Ectodermal cell (in vitro differentiated cells): ENCODE results near the gene IQSEC1.

Source experiments
- H3K27ac ChIP-seq: 2 replicates; pipeline ENCODE4 v1.7.0; 2013; ENCODE audit warnings: mild to moderate bottlenecking, low read depth, low read length; ENCODE audit not compliant: insufficient read depth, poor library complexity, severe bottlenecking
- H3K27me3 ChIP-seq: 2 replicates; pipeline ENCODE4 v1.7.0; 2013; ENCODE audit warnings: mild to moderate bottlenecking, low read length; ENCODE audit not compliant: insufficient read depth, control insufficient read depth, poor library complexity, severe bottlenecking
- H3K36me3 ChIP-seq: one replicate; pipeline ENCODE4 v1.7.0; 2013; ENCODE audit warnings: low read length; ENCODE audit not compliant: control insufficient read depth, insufficient read depth
- H3K4me1 ChIP-seq: one replicate; pipeline ENCODE4 v1.7.0; 2013; ENCODE audit warnings: low read length; ENCODE audit not compliant: control insufficient read depth, insufficient read depth
- H3K4me3 ChIP-seq: 2 replicates; pipeline ENCODE4 v1.7.0; 2013; ENCODE audit warnings: low read depth, low read length, control low read depth; ENCODE audit not compliant: insufficient read depth
- H3K9me3 ChIP-seq: 2 replicates; pipeline ENCODE4 v1.7.0; 2013; ENCODE audit warnings: mild to moderate bottlenecking, low read length, moderate library complexity; ENCODE audit not compliant: control insufficient read depth
- WGBS, 2 experiments: methylation state at CpG; one replicate each; pipeline ENCODE4 v1.1.7; 2013; ENCODE audit warnings: missing lambda C conversion rate in 2 of 2; 5-methylcytosine and 5-hydroxymethylcytosine counted together

IQSEC1 gene

DNA sequence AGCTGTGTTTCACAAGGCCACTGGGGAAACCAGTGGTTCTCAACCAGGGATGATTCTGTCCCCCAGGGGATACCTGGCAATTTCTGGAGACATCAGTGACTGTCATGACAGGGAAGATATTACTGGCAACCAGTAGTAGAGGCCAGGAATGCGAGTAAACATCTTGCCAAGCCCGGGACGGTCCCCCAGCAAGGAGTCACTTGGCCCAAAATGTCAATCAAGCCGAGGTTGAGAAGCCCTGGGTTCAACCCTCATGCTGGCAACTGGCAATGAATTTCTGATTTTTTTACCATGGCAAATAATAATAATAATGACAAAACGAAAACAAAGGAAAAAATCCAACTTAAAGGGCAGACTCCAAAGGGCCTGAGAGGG, 166.3 kb downstream of the IQSEC1 start:
- Histone ChIP-seq H3K4me3 (no peak overlapping the region), H3K9me3 (no peaks in the 10 kb centered on the region), H3K36me3 (peaks cover 36% of the 10 kb centered on the region), H3K27me3 (no peaks in the 10 kb centered on the region), H3K27ac (no peak overlapping the region), H3K4me1 (no peaks in the 10 kb centered on the region)
- 90 to 95% methylated on average over 5 of the region's 5 CpGs for WGBS, 2 experiments

DNA sequence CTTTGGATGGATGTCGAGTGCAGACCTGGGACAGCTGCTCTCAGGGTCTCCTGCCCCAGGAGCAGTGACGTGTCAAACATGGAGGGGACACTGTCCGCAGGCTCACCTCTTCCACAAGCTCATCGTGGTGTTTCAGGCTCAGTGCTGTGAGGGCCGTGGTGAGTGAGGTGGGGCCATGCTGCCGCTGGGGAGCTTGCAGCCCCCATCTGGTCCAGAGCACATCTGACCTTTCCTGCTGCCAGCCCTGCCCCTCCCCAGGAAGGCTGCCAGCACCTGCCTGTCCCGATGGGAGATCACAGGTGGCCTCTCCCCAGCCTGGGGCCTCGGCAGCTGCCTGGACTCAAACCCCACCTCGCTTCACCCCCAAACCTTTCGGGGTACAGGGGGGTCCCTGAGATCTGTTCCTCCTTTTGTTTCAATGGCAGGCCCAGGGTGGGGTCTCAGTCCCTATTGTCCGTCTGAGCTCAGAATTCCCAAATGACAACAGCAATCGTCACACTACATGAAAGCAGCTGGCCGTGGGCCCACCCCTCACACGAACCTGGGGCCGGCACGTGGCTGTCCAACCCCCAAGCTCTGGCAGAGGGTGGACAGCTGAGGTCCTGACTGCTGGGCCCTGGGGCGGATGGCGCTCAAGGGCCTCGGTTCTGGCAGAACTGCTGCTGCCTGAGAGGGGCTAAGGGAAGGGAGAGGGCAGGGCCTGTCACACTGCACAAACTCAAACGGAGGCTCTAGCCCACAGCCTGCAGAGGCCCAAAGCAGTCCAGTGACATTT, 166.9 kb downstream of the IQSEC1 start:
- Histone ChIP-seq H3K27ac (no peak overlapping the region), H3K36me3 (peaks cover 33% of the 10 kb centered on the region)

DNA sequence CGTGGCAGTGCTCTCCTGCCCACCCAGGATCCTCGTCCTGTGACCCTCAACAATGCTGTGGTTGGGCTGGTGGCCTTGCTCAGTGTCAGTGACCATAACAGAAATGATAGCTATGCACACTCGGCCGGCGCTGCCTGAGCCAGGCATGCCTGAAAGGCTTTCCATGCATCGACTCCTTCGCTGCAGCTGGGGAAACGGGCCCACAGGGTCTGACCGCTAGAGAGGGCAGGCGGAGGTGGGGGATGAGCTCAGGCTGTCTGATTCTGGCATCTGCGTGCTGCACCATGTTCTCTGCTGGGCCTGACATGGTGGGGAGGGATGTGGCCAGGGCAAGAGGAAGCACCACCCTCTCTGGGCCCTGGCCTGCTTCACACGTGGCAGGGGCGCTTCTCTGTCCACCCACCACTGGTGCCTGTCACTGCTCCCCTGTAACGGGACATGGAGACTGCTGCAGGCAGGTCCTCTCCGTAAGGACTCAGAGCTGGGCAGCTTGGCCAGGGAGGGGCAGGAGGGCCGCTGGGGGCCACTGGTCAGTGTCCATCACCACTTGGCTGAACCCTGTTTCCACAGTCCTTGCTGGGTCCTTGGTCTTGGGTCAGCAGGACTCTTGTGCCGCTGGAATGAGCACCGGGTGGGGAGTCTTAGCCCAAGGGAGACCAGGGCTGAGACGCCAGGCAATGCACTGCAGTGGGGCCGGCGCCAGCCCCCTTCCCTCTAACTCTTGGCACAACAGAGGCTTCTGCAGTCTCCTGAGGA, 167.7 kb downstream of the IQSEC1 start:
- H3K36me3 ChIP-seq: peaks cover 27% of the 10 kb centered on the region
- no peaks in the 10 kb centered on the region for H3K4me1 ChIP-seq
- no peak overlapping the region for H3K4me3 ChIP-seq
- WGBS, 2 experiments: 94 to 95% methylated on average over 21 of the region's 21 CpGs
- H3K27ac ChIP-seq: no peak overlapping the region
- H3K27me3 ChIP-seq: no peaks in the 10 kb centered on the region
- H3K9me3 ChIP-seq: no peaks in the 10 kb centered on the region

More for the DNA sequence above, 166.9 kb downstream of the IQSEC1 start:
- Histone ChIP-seq H3K9me3 (no peaks in the 10 kb centered on the region), H3K4me1 (no peaks in the 10 kb centered on the region), H3K4me3 (no peak overlapping the region), H3K27me3 (no peaks in the 10 kb centered on the region)
- WGBS, 2 experiments: 94% methylated on average over 20 of the region's 20 CpGs

DNA sequence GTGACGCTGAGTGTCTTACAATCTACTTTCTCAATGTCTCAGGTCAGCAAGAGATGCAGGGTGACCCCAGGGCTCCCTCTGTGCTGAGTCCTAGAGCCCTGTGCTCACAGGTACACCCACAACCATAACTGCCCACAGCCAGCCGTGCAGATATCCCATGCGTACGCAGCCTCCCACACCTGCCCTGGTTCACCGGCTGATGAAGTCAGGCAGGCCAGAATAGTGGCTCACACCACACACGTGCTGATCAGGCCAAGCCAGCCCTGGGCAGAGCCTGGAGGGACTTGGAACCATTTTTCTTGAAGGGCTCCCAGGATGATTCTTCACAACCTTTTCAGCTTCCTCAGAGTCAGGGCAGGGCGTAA, 168.3 kb downstream of the IQSEC1 start:
- no peaks in the 10 kb centered on the region for H3K9me3 ChIP-seq
- H3K4me1 ChIP-seq: no peaks in the 10 kb centered on the region
- H3K27ac ChIP-seq: no peak overlapping the region
- peaks cover 27% of the 10 kb centered on the region for H3K36me3 ChIP-seq
- no peak overlapping the region for H3K4me3 ChIP-seq
- H3K27me3 ChIP-seq: no peaks in the 10 kb centered on the region
- WGBS, 2 experiments: 96 to 98% methylated on average over 7 of the region's 7 CpGs

DNA sequence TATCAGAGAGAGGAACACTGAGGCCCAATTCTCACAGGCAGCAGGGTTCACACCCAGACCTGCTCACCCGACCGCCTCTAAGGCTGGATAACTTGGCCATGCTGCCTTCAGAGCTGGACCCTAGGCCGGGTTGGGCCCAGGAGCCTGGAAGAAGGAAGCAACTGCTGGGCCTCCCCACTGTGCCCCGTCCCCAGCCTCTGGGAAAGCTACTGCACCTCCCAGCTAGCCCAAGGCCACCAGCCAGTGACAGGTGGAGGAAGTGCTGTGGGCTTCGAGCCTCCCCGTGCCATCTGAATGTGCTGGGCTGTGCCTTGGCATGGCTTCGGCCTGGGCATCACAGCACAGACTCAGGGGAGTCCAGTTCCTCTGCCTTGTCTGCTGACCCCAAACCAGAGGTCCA, 169.3 kb downstream of the IQSEC1 start:
- 93 to 97% methylated on average over 7 of the region's 7 CpGs for WGBS, 2 experiments

DNA sequence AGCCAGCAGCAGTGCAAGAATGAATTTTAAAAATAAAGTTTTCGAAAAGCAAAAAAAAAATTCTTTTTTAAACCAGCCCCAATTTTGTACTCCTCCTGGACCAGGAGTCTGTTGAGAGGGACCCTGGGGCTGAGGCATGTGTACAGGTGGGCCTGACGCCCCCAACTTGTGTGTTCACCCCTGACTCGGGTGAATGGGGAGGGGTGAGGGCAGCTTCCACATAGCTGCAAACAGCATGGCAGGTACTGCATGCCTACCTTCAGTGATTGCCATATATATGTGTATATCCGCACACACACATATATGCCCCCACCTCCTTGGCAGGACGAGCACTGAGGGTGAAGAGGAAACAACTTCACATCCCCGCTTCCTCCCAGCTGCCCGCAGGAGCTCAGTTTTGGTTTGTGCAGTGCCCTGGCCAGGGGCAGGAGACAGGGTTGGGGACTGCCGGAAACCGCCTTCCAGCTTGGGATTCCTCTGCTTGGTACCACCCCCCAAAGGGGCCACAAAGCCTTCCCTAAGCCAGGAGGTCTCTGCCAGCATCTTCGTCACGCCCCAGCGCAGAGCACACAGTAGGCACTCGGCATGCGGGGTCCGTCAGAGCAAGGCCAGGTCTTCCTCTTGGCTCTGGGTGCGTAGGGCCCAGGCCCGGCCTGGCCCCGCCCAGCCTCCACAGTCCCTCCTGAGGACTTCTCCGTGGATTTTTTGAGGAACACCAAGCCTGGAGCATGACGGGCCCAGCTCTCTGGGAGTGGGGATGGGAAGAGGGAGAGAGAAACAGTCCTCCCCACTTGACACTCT, 170.0 kb downstream of the IQSEC1 start:
- 93 to 95% methylated on average over 19 to 20 of the region's 20 CpGs for WGBS, 2 experiments
- H3K36me3 ChIP-seq: peaks cover 13% of the 10 kb centered on the region
- H3K27me3 ChIP-seq: no peaks in the 10 kb centered on the region
- H3K27ac ChIP-seq: no peak overlapping the region
- H3K4me1 ChIP-seq: no peaks in the 10 kb centered on the region
- H3K4me3 ChIP-seq: no peak overlapping the region
- no peaks in the 10 kb centered on the region for H3K9me3 ChIP-seq

More for the DNA sequence above, 169.3 kb downstream of the IQSEC1 start:
- no peak overlapping the region for H3K27ac ChIP-seq
- no peaks in the 10 kb centered on the region for H3K4me1 ChIP-seq
- no peaks in the 10 kb centered on the region for H3K9me3 ChIP-seq
- no peaks in the 10 kb centered on the region for H3K27me3 ChIP-seq
- peaks cover 19% of the 10 kb centered on the region for H3K36me3 ChIP-seq
- no peak overlapping the region for H3K4me3 ChIP-seq

DNA sequence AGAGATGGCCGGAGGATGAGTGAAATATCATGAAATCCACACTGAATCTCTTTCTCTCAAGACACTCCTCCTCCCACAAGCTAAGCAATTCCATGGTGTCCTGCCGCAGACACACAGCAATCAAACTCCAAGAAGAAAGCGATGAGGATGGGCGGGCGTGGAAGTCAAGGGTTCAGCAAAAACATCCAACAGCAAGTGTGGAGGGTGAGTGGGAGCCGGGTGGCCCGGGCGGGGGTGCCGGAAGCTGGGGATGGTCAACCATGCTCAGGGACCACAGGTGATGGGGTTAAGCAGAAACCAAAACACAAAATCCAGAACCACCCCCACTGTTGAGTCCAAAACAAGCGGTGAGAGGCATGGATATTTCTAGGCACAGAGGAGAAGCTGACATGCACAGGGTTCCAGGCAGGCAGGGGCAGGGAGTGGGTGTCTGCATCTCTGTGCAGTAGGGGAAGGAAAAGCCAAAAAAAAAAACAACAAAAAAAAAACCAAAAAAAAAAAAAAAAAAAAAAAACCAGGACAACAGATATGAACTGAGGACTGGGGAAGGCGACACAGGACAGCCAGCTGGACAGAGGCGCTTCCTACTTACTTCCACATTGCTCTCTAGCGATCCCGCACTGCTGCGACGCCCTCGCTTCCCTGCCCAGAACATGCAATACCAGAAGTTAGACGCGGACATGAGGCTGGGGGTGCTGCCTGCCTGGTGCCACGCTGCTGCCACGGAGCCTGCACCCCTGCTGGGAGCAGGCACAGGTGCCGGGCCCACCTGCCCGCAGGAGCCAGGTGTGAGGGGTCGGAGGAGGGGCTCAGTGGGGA, 170.8 kb downstream of the IQSEC1 start:
- no peak overlapping the region for H3K27ac ChIP-seq
- H3K4me3 ChIP-seq: no peak overlapping the region
- no peaks in the 10 kb centered on the region for H3K27me3 ChIP-seq
- H3K36me3 ChIP-seq: peaks cover 12% of the 10 kb centered on the region
- H3K4me1 ChIP-seq: peaks cover 3% of the 10 kb centered on the region
- H3K9me3 ChIP-seq: no peaks in the 10 kb centered on the region
- 94 to 95% methylated on average over 23 to 24 of the region's 24 CpGs for WGBS, 2 experiments

DNA sequence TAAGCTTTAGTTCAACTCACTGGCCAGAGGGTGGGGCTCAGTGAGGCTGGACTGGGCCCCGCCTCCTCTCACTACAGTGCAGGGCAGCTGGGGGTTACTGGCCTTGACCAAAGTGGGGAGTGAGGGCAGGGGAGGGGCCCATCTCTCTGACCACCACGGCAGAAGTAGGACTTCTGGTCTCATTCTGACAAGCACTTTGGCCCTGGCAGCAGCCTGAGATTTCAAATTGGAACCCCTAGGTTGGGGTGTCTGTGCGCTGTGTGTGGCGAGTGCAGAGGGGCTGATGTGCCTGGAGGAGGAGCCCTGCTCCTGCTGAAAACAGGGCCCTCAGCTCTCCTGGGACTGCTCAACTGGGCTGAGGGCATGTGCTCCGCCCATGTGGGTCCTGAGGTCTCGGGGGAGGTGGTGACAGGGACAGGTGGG, 171.6 kb downstream of the IQSEC1 start:
- peaks cover 10% of the 10 kb centered on the region for H3K36me3 ChIP-seq
- WGBS, 2 experiments: 83 to 85% methylated on average over 6 of the region's 6 CpGs
- H3K27ac ChIP-seq: no peak overlapping the region

DNA sequence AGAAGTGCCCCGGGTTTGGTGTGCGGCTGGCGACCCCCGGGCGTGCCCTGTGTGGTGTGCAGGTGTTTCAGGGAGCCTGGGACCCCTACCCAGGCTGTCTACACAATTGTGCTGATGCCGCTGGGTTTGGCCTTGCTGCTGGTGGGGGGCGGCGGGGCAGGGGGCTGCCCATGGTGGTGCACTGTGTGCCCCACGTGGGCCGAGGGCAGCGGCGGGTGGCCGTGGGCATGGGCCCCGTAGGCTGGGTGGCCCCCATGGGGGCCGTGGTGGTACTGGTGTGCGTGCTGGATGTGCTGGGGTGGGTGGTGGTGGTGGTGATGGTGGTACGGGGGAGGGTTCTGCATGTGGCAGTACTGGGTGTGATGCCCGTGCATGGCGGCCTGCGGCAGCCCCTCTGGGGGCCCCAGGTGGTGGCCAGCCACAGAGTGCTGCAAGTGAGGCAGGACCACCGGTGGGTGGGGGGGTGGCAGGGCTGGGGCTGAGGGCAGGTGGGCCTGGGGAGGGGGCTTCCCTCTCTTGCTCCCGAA, 172.3 kb downstream of the IQSEC1 start:
- peaks cover 6% of the 10 kb centered on the region for H3K36me3 ChIP-seq
- H3K4me3 ChIP-seq: no peak overlapping the region
- H3K9me3 ChIP-seq: no peaks in the 10 kb centered on the region
- H3K4me1 ChIP-seq: peaks cover 3% of the 10 kb centered on the region
- WGBS, 2 experiments: 94 to 95% methylated on average over 22 of the region's 22 CpGs
- no peak overlapping the region for H3K27ac ChIP-seq
- H3K27me3 ChIP-seq: no peaks in the 10 kb centered on the region

More for the DNA sequence above, 171.6 kb downstream of the IQSEC1 start:
- H3K4me1 ChIP-seq: peaks cover 3% of the 10 kb centered on the region
- H3K4me3 ChIP-seq: no peak overlapping the region
- no peaks in the 10 kb centered on the region for H3K27me3 ChIP-seq
- H3K9me3 ChIP-seq: no peaks in the 10 kb centered on the region
